ENCODE data around the gene KLHL13.
"Not testable (repeated sequence)": the region's sequence is repeated elsewhere in the genome, so short reads cannot be mapped to it uniquely, and the experiment has no call there.

Gene KLHL13

DNA sequence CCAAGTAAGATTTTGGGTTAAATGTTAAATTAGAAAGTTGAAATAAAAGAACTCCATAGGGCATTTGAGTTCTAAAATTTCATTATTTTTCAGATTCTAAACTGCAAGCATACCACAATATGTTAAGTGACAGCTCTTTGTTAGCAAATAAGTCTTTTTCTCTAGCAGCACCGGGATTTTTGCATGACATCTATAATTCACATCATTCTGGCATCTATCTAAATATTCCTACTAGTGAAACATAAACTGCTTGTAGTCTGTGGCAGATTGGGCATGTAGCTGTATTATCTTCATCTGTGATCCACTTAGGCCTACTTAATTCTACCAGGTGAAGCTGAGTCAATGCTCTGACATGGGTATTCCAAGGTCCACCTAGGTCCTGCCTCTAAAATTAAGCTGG is 32.1 kb upstream of the KLHL13 start:
- ChIA-PET CTCF (no interaction called here), POLR2A (no interaction called here)

GRCh38 chrX:118147771-118148170 is 31.2 kb upstream of the KLHL13 start:
- DNase-seq (ENCODE audit: extremely low spot score); POLR2A ChIA-PET; CTCF ChIA-PET: not testable (repeated sequence)

More for the DNA sequence above, 32.1 kb upstream of the KLHL13 start:
- DNase-seq (ENCODE audit: extremely low spot score): no peak
- TF ChIP-seq CTCF (IDR thresholded peaks at IDR 0.05; ENCODE audit: control extremely low read depth, extremely low read depth, low read depth, missing control alignments): no peak

DNA sequence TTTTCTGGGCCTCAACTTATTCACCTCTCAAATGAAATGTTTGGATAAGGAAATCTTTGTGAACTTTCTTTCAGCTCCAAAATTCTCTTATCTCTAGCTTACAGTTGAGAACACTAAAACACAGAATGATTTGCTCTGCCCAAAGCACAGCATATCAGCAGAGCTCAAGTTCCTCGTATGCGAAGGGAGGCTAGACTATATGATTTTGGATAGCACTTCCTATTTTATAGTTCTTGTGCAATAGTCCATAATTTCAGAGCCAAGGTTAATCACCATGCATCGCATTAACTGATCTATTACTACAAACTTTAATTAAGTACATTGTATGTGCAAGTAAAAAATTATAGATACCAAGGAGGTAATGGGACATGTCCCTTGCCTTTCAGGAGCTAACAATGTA is 27.0 kb upstream of the KLHL13 start:
- ChIA-PET CTCF (no interaction called here), POLR2A (no interaction called here)
- no peak for DNase-seq (ENCODE audit: extremely low spot score)
- TF ChIP-seq CTCF (IDR thresholded peaks at IDR 0.05; ENCODE audit: control extremely low read depth, extremely low read depth, low read depth, missing control alignments): no peak

DNA sequence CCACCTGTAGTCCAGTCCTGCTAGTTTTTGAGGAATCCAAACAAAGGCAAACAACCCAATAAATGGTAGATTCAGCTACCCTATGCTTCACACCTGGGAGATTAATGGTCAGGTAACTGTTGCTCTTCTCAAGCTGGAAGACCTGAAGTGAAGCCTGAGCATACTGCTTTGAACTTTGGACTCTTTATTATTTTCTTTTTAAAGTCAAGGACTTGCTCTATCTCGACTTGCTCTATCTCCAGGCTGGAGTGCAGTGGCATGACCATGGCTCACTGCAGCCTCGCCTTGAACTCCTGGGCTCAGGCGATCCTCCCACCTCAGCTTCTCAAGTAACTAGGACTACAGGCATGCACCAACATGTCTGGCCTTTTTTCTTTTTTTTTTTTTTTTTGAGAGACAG is 14.7 kb upstream of the KLHL13 start:
- ChIA-PET POLR2A (no interaction called here), CTCF (no interaction called here)
- TF ChIP-seq CTCF (IDR thresholded peaks at IDR 0.05; ENCODE audit: control extremely low read depth, extremely low read depth, low read depth, missing control alignments): no peak
- DNase-seq (ENCODE audit: extremely low spot score): no peak

GRCh38 chrX:118129681-118130080 is 13.1 kb upstream of the KLHL13 start:
- ChIA-PET CTCF (no interaction called here), POLR2A (no interaction called here)
- TF ChIP-seq CTCF (IDR thresholded peaks at IDR 0.05; ENCODE audit: control extremely low read depth, extremely low read depth, low read depth, missing control alignments): no peak
- no peak for DNase-seq (ENCODE audit: extremely low spot score)

DNA sequence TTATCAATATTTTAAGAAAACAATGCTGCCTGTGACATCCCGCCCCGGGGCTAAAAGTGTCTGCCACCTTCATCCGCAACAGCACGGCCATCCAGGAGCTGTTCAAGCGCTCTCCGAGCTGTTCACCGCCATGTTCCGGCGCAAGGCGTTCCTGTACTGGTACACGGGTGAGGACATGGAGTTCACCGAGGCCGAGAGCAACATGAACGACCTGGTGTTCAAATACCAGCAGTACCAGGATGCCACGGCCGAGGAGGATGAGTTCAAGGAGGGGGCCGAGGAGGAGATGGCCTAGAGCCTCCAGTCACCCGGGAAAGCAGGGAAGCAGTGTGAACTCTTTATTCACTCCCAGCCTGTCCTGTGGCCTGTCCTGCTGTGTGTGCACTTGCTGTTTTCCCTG is 12.1 kb upstream of the KLHL13 start:
- DNase-seq (ENCODE audit: extremely low spot score): no peak
- POLR2A ChIA-PET: no interaction called here
- no peak for TF ChIP-seq CTCF (IDR thresholded peaks at IDR 0.05; ENCODE audit: control extremely low read depth, extremely low read depth, low read depth, missing control alignments)
- CTCF ChIA-PET: no interaction called here

GRCh38 chrX:118126286-118126685 is 9.7 kb upstream of the KLHL13 start:
- POLR2A ChIA-PET: no interaction called here
- no peak for DNase-seq (ENCODE audit: extremely low spot score)
- TF ChIP-seq CTCF (IDR thresholded peaks at IDR 0.05; ENCODE audit: control extremely low read depth, extremely low read depth, low read depth, missing control alignments): no peak
- CTCF ChIA-PET: no interaction called here

- DNase-seq (ENCODE audit: extremely low spot score); POLR2A ChIA-PET; CTCF ChIA-PET: not testable (repeated sequence)
These were observed 7.6 kb upstream of the KLHL13 start for GRCh38 chrX:118124243-118124642.
